GM18867 (cell line): Measurements from ENCODE around the gene CCDC86.

ENCODE experiments used
- ATAC-seq: cut with Tn5 transposase; IDR thresholded peaks from one replicate; pipeline ENCODE4 v1.9.1; 2021; ENCODE audit warnings: mild to moderate bottlenecking, moderate library complexity; ENCODE audit not compliant: unreplicated experiment

CCDC86 gene

DNA sequence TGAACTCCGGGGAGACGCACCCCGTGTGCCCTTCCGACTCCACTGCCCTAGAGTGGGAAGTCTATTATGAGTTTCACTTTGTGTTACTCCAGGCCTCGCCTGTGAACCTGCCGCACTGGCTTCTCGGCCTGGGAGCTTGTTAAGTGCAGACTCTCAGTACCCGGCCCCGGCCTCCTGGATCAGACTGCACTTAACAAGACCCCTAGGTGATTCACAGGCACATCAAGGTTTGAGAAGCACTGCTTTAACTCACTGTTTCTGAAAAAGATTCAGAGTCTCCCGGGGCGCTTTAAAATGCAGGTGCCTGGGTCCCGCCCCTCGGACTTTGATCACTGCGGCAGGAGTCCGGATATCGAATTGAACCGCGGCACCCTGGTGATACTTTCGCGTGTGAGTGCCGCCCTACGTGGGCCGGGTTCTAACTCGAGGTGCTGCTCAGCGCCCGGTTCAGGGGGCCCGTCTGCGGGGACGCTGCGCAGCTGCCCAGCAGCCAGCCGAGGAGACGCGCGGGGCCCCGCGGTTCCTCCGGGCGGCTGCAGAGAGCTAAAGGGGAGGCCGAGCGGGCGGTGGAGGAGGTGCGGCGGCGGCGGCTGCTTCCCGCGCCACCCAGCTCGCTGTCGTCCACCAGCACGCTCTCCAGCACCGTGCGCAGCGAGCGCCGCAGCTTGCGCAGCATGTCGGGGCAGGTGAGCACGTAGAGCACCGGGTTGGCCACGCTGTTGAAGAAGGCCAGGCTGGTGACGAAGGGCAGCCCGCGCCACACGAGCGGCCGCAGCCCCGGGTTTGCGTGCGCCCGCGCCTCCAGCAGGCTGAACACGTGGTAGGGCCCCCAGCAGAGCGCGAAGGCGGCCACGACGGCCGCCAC, 10.4 kb downstream of the CCDC86 start:
- no peak for ATAC-seq

GRCh38 chr11:60852982-60853950, 11.4 kb downstream of the CCDC86 start:
- ATAC-seq, result no peak

- no peak for ATAC-seq
These were observed 12.4 kb downstream of the CCDC86 start for GRCh38 chr11:60854140-60854846.

- no peak for ATAC-seq
These were observed 13.2 kb downstream of the CCDC86 start for GRCh38 chr11:60854847-60855725.

GRCh38 chr11:60855726-60856633, 14.1 kb downstream of the CCDC86 start, which contains the start of gene PTGDR2:
TSS of gene PTGDR2 (minus strand) at chr11:60855950. CDS start at chr11:60853722, 2,228 bp downstream.
- ATAC-seq, result no peak

DNA sequence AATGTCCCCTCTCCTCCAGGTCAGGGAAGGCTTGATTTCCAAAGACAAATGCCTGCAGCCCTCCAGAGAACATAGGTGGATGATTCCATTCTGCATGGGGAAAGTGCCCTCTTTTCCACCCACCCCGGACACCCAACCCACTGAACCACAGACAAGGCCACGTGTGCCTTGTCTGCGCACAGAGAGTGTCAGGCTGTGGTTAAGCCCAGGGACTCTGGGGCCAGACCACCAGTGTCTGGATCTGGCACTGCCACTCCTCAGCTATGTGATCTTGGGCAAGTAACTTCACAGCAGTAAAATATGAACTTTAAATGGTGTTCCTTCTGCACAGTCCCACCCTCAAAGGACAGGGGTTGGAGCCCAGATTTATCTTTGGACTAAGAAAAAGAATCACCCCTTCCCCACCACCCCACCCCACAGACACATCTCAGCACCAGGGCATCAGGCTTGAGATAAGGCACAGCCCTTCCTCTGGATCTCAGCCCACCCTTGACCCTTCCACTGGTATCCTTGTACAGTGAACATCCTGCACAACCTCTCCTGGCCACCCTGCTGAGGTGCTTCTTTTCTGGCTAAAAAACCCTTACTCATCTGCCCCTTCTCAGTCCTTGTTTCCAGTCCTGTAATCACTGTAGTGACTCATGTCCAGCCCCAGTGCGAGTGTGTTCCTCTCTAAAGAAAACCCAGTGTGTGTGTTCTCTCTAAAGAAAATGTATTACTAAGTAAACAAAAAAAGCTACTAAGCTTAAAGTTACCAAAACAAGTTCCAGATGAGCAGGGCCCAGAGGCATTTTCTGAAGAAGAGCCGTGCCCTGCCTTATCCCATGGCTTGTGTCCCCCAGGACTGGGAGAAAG, 15.7 kb downstream of the CCDC86 start:
- no peak for ATAC-seq

GRCh38 chr11:60858236-60858635, 16.3 kb downstream of the CCDC86 start:
- ATAC-seq, result no peak

GRCh38 chr11:60858731-60859464, 17.0 kb downstream of the CCDC86 start:
- ATAC-seq, result no peak

DNA sequence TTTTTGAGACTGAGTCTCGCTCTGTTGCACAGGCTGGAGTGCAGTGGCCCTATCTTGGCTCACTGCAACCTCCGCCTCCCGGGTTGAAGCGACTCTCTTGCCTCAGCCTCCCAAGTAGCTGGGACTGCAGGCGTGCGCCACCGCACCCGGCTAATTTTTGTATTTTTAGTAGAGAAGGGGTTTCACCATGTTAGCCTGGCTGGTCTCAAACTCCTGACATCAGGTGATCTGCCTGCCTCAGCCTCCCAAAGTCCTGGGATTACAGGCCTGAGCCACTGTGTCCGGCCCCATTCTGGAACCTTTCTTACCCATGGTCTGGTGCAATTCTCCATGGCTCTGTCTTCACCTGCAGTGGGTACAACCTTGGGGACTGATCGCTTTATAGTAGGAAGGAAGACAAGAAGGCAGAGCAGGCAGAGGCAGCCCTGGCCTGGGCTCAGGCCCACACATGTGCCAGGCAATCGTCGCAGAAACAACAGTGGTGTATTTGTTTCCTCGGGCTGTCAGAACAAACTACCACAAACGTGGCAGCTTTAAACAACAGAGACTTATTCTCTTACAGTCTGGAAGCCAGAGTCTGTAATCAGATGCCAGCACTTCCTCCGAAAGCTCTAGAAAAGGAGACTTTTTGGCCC, 17.8 kb downstream of the CCDC86 start:
- no peak for ATAC-seq

DNA sequence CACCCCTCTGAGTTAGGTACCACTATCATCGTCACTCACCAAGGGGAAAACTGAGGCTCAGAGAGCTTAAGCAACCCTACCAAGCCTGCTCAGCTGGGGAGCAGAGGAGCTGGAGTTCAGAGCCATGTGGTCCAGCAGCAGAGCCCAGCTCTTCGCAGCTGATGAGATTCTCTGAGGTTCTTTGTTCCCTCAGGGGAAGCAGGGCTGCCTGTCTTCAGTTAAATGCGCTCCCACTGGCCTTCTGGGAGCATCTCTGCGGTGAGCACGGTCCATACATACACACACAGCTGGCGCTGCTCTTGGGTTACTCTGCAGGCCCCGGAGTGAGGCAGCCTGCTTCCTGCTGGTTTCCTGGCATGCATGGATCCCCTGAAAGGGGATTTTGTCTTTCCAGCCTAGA, 19.0 kb downstream of the CCDC86 start:
- no peak for ATAC-seq

DNA sequence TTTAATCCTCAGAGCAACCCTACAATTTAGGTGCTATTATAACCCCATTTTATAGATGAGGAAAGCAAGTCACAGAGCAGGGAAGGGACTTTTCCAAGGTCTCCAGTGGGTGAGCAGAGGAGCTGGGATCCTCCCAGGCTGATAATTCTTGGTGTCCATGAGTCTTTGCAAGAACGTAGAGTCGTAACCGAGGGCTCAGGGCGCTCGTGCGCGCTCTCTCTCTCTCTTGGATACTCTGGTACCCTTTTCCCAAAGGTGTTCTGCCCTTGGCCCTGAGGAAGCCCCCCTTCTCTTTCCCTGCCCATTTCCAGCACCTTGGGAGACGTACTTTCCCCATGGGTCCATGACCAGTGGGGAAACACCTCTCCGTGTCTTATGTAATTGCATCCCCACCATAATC, 20.3 kb downstream of the CCDC86 start:
- no peak for ATAC-seq

DNA sequence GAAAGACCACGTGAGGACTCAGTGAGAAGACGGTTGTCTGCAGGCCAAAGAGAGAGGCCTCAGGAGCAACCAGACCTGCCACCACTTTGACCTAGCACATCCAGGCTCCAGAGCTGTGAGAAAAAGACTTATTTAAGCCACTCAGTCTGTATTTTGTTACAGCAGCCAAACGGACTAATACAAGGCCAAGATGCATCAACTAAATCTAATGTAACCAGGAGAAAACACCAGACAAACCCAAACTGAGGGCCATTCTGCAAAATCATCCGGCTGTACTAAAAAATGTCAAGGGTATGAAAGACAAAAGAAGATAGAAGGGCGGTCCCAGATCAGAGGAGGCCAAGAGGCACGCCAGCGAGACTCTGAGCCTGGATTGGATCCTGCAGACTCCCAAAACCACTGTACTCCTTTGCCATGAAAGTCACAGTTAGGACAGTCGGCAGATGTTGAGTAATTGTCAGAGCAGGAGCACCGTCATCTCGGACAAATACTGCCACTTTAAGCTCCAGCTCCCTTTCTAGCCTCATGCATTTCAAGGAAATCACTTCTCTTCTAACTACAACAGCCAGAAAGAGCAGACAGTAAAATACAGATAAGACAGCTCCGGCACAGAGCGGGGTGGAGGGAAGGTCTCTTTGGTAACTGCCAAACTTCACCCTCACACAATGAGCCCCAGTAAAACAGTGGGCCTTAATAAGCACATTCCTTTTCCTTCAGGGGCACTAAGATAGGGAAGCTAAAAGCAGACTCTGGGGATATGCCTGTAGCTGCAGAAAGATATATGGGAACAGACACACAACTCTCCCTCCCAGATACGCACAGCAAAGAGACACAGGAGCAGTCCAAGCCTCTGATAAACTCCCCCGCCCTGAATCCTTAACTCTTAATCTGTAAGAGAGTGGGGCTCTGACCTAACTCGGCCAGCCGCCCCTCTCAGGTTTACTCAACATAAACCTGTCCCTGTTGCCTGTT, 21.9 kb downstream of the CCDC86 start:
- ATAC-seq, result no peak

DNA sequence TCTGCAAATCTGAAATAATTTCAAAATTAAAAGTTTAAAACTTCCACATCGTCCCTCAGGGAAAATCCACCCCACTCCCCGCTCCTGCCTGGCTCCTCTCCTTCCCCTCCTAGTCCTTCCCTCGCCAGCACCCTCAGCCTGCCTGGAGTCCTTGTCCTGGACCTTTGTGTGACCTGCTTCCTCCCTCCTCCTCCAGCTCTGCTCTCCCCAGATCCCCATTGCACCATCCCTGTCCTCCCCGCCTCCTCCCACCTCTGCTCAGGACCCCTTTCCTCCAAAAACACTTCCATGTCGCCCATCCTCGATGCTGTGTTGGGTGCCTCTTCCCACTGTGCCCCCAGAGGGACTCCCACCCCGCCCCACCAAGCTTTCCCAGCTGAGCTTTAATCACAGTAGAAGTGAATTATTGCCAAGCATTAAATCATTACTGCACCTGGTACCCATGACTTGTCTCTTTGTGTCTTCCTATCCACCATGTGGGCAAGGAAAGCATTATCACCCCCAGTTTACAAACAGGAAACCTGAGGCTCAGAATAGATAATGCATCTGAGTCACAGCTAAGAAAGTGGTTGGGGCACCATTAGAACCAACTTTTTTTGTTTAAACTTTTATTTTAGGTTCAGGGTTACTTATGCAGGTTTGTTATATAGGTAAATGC, 23.1 kb downstream of the CCDC86 start:
- no peak for ATAC-seq

DNA sequence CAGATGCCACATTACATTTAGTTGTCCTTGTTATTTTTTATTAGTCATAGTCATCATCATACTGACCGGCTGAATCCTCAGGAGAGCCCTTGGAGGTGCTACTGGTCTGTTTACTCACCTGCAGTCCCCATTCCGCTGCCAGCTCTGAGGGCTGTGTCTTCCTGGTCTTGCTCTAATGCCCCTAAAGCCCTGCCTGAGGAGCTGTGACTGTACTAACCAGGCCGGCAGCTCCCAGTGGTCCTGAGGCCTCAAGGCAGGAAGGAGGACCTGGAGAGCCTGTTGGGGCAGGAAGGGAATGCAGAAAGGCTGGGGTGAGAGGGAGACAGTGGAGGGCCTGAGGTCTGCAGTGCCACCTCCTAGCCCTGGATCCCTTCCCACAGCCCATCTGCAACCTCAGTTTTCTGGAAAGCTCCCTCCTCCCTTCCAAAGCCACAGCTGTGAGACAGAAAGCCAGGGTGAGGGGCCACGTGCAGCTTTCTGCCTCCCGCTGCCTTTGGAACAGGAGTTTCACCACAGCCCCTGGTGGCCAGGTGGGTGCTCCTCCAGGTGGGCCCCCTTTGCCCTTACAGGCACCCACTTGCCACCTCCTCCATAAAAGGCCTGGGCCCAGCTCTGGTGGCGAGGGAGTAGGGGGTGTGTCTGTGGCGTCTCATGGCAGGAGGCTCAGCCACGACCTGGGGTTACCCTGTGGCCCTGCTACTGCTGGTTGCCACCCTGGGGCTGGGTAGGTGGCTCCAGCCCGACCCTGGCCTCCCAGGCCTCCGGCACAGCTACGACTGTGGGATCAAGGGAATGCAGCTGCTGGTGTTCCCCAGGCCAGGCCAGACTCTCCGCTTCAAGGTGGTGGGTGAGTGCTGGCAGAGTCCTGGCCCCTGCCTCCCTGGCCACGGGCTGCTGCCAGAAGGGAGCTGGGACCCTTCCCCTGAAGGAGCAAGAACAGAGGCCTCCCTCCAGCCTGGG, 25.3 kb downstream of the CCDC86 start, which contains the start of gene ZP1:
ZP1 (plus strand) TSS at position 632 of the 960 bp plus-strand sequence; CDS start at position 652, 20 bp downstream.
- ATAC-seq, result no peak
